Measurements from ENCODE around the gene SDK2.
"Not testable (repeated sequence)": the region's sequence is repeated elsewhere in the genome, so short reads cannot be mapped to it uniquely, and the experiment has no call there.

SDK2 gene

GRCh38 chr17:73471924-73472323 is 172.3 kb downstream of the SDK2 start:
- no peak for DNase-seq

- DNase-seq = no peak
These were observed 173.9 kb downstream of the SDK2 start for GRCh38 chr17:73470316-73470826.

- DNase-seq = no peak
These were observed 174.9 kb downstream of the SDK2 start for GRCh38 chr17:73469311-73469710.

GRCh38 chr17:73468221-73468620 is 176.0 kb downstream of the SDK2 start:
- no peak for DNase-seq

GRCh38 chr17:73467651-73468050 is 176.6 kb downstream of the SDK2 start:
- DNase-seq = no peak

- DNase-seq = no peak
These were observed 177.4 kb downstream of the SDK2 start for GRCh38 chr17:73466704-73467433.

- DNase-seq = no peak
These were observed 178.4 kb downstream of the SDK2 start for GRCh38 chr17:73465953-73466230.

GRCh38 chr17:73465130-73465952 is 178.9 kb downstream of the SDK2 start:
- DNase-seq = no peak

- DNase-seq = no peak
These were observed 179.8 kb downstream of the SDK2 start for GRCh38 chr17:73464447-73464846.

GRCh38 chr17:73463821-73464220 is 180.4 kb downstream of the SDK2 start:
- no peak for DNase-seq

- DNase-seq = no peak
These were observed 181.4 kb downstream of the SDK2 start for GRCh38 chr17:73462823-73463222.

GRCh38 chr17:73459980-73460379 is 184.3 kb downstream of the SDK2 start:
- DNase-seq = peak; percentile 6

GRCh38 chr17:73455767-73456166 is 188.5 kb downstream of the SDK2 start:
- DNase-seq = no peak

GRCh38 chr17:73455050-73455687 is 189.1 kb downstream of the SDK2 start:
- no peak for DNase-seq

GRCh38 chr17:73453494-73453893 is 190.8 kb downstream of the SDK2 start:
- DNase-seq = not testable (repeated sequence)

- DNase-seq = no peak
These were observed 191.2 kb downstream of the SDK2 start for GRCh38 chr17:73453090-73453489.

- no peak for DNase-seq
These were observed 192.2 kb downstream of the SDK2 start for GRCh38 chr17:73452009-73452408.

GRCh38 chr17:73447319-73447718 is 196.9 kb downstream of the SDK2 start:
- no peak for DNase-seq

GRCh38 chr17:73446617-73447016 is 197.6 kb downstream of the SDK2 start:
- DNase-seq = no peak

GRCh38 chr17:73445466-73445865 is 198.8 kb downstream of the SDK2 start:
- no peak for DNase-seq

- no peak for DNase-seq
These were observed 200.2 kb downstream of the SDK2 start for GRCh38 chr17:73444021-73444420.

GRCh38 chr17:73439597-73439996 is 204.6 kb downstream of the SDK2 start:
- no peak for DNase-seq

GRCh38 chr17:73437826-73438225 is 206.4 kb downstream of the SDK2 start:
- DNase-seq = no peak

GRCh38 chr17:73436954-73437353 is 207.3 kb downstream of the SDK2 start:
- no peak for DNase-seq
